DND-41 (cell line): ENCODE results near the gene CCNY.

Source experiments
- ATAC-seq: fragments of 200-7000 bp; cut with Tn5 transposase; 3 replicates; pipeline ENCODE4 v1.9.1; 2021; ENCODE audit warnings: low read depth; ENCODE audit not compliant: insufficient read depth
- DNase-seq: peaks from one replicate; pipeline ENCODE4 v3.0.0-alpha.2; 2020
- H2AFZ ChIP-seq: 2 replicates; pipeline ENCODE4 v1.6.0; 2012; ENCODE audit warnings: low read depth, low read length
- H3K27ac ChIP-seq: 2 replicates; pipeline ENCODE4 v1.5.1; 2012; ENCODE audit warnings: low read length, inconsistent platforms
- H3K27me3 ChIP-seq: fragments of 200-600 bp; sonication (generic); 2 replicates; pipeline ENCODE4 v1.6.0; 2012; ENCODE audit warnings: low read length, mild to moderate bottlenecking, inconsistent platforms; ENCODE audit not compliant: insufficient read depth, poor library complexity
- H3K36me3 ChIP-seq: 2 replicates; pipeline ENCODE4 v1.5.1; 2012; ENCODE audit warnings: low read length, inconsistent platforms; ENCODE audit not compliant: insufficient read depth
- H3K4me1 ChIP-seq: 2 replicates; pipeline ENCODE4 v1.5.1; 2012; ENCODE audit warnings: mild to moderate bottlenecking, low read length; ENCODE audit not compliant: insufficient read depth
- H3K4me2 ChIP-seq: 2 replicates; pipeline ENCODE4 v1.6.0; 2012; ENCODE audit warnings: mild to moderate bottlenecking, moderate library complexity, low read length, inconsistent platforms; ENCODE audit not compliant: insufficient read depth
- H3K4me3 ChIP-seq, 2 experiments: fragments of 200-600 bp in 1 of 2; shearing (Covaris generic) in 1 of 2; 2 replicates each; pipeline ENCODE4 v1.5.1; 2012 to 2016; ENCODE audit warnings: inconsistent platforms in 2 of 2, low read length in 2 of 2, mild to moderate bottlenecking in 2 of 2, low read depth in 1 of 2, moderate library complexity in 1 of 2
- H3K79me2 ChIP-seq: 2 replicates; pipeline ENCODE4 v1.6.0; 2012; ENCODE audit warnings: low read length, inconsistent platforms; ENCODE audit not compliant: insufficient read depth
- H3K9ac ChIP-seq: 2 replicates; pipeline ENCODE4 v1.6.0; 2012; ENCODE audit warnings: low read depth, mild to moderate bottlenecking, inconsistent platforms, low read length, moderate library complexity
- H3K9me3 ChIP-seq: 2 replicates; pipeline ENCODE4 v1.5.1; 2012; ENCODE audit warnings: low read length, moderate library complexity, mild to moderate bottlenecking, inconsistent platforms; ENCODE audit not compliant: insufficient read depth, severe bottlenecking
- H4K20me1 ChIP-seq: 2 replicates; pipeline ENCODE4 v1.6.0; 2012; ENCODE audit warnings: low read length; ENCODE audit not compliant: insufficient read depth
- EZH2 ChIP-seq: IDR thresholded peaks from 3 replicates; pipeline ENCODE4 v1.6.1; 2012; ENCODE audit warnings: borderline replicate concordance, low read depth, mild to moderate bottlenecking, moderate library complexity, low read length, inconsistent platforms; ENCODE audit not compliant: severe bottlenecking
- TF ChIP-seq, protein P1 (sequence below): IDR thresholded peaks from 2 replicates; pipeline ENCODE4 v1.5.1; 2012; ENCODE audit warnings: borderline replicate concordance, low read length, moderate library complexity, mild to moderate bottlenecking; ENCODE audit not compliant: poor library complexity, severe bottlenecking; ENCODE audit errors: extremely low read depth

CCNY gene

DNA sequence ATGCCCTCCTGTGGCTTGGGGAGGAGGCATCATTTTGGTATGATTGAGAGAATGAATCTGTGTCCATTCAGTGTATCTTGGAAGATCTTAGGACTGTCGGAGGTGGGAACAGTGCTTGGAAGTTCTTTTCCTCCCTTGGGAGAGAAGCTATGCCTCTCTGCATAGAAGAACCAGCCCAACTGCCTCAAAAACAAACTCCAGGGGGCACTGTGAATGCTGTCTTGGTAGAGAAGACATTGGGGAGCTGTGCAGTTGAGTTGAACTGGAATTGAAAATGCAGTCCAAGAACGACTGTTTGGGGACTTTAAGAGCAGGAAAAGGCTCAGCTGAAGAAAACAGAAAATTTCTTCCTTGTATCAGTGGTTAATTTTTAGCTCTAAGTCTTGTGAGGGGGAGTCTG lies 263.9 kb downstream of the CCNY start:
- no peak for TF ChIP-seq EZH2
- TF ChIP-seq, protein P1, sequence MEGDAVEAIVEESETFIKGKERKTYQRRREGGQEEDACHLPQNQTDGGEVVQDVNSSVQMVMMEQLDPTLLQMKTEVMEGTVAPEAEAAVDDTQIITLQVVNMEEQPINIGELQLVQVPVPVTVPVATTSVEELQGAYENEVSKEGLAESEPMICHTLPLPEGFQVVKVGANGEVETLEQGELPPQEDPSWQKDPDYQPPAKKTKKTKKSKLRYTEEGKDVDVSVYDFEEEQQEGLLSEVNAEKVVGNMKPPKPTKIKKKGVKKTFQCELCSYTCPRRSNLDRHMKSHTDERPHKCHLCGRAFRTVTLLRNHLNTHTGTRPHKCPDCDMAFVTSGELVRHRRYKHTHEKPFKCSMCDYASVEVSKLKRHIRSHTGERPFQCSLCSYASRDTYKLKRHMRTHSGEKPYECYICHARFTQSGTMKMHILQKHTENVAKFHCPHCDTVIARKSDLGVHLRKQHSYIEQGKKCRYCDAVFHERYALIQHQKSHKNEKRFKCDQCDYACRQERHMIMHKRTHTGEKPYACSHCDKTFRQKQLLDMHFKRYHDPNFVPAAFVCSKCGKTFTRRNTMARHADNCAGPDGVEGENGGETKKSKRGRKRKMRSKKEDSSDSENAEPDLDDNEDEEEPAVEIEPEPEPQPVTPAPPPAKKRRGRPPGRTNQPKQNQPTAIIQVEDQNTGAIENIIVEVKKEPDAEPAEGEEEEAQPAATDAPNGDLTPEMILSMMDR = peak; percentile 25

DNA sequence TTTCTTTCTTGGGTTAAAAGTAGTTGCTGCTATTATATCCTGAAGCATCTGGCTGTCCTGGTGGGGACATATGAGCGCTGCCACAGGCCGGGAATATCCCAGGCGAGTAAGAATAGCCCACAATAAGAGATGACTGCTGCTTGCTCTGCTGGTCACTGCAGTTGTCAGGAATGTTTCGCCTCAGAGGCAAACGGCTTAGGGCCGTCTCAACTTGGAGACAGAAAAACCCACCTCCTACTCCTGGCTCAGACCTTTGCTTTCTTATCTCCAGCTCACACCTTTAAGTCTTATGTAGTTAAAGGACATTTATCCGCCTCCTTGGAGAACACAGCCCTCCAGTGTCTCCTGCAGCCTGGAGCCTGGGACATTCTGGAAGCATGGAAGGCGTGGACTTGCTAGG lies 268.9 kb downstream of the CCNY start, which contains the start of gene GJD4:
Gene GJD4, plus strand, starts transcription at position 151 of the 400 bp plus-strand sequence. Its CDS starts 227 bp downstream, at position 378.
- no peak within 1 kb of the TSS for H2AFZ ChIP-seq
- H3K4me2 ChIP-seq = no peak within 1 kb of the TSS
- H3K4me3 ChIP-seq = no peak within 1 kb of the TSS
- H3K79me2 ChIP-seq = no peaks in the 10 kb centered on the region
- no peaks in the 10 kb centered on the region for H3K36me3 ChIP-seq
- no peak within 1 kb of the TSS for H3K9ac ChIP-seq
- no peak for ATAC-seq
- TF ChIP-seq EZH2 = no peak
- TF ChIP-seq, protein P1 = no peak
- H3K4me1 ChIP-seq = no peaks in the 10 kb centered on the region
- no peaks in the 10 kb centered on the region for H4K20me1 ChIP-seq
- no peaks in the 10 kb centered on the region for H3K9me3 ChIP-seq
- DNase-seq = no peak
- no peaks in the 10 kb centered on the region for H3K27me3 ChIP-seq
- no peak within 1 kb of the TSS for H3K27ac ChIP-seq

More for the DNA sequence above, 263.9 kb downstream of the CCNY start:
- H3K4me3 ChIP-seq = no peak overlapping the region
- DNase-seq = no peak
- H4K20me1 ChIP-seq = no peaks in the 10 kb centered on the region
- H3K27ac ChIP-seq = no peak overlapping the region
- H2AFZ ChIP-seq = no peak overlapping the region
- no peak for ATAC-seq
- no peaks in the 10 kb centered on the region for H3K4me1 ChIP-seq
- no peaks in the 10 kb centered on the region for H3K36me3 ChIP-seq
- no peak overlapping the region for H3K4me2 ChIP-seq
- H3K79me2 ChIP-seq = no peaks in the 10 kb centered on the region
- H3K9ac ChIP-seq = no peak overlapping the region
- no peaks in the 10 kb centered on the region for H3K27me3 ChIP-seq
- H3K9me3 ChIP-seq = no peaks in the 10 kb centered on the region

DNA sequence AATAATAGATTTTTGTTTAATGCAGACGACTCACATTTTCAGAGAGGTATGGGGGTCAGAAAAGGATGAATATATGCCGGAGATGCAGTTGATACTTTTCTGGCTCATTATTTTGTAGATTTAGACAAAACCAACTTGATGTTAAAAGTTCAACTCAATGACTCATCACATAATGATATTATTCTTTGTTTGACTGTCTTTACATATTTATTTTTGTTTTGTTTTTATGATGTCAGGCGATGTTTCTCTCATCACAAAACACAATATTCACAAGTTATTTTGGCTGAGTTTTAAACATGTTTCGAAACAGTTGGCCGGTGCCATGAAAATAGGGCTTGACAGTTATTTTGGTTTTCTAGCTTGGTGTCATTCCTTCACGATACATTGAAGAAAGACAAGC lies 270.1 kb downstream of the CCNY start:
- TF ChIP-seq EZH2 = no peak
- TF ChIP-seq, protein P1 = no peak
- no peak for ATAC-seq

More for the DNA sequence above, 270.1 kb downstream of the CCNY start:
- Histone ChIP-seq H3K9me3 (no peaks in the 10 kb centered on the region), H3K4me1 (no peaks in the 10 kb centered on the region), H2AFZ (no peak overlapping the region), H4K20me1 (no peaks in the 10 kb centered on the region), H3K27ac (no peak overlapping the region), H3K4me3 (no peak overlapping the region), H3K9ac (no peak overlapping the region), H3K27me3 (no peaks in the 10 kb centered on the region), H3K79me2 (no peaks in the 10 kb centered on the region), H3K4me2 (no peak overlapping the region), H3K36me3 (no peaks in the 10 kb centered on the region)
- no peak for DNase-seq
